HFFc6 (cell line): ENCODE data around the gene PLA2G4E. TPM values are rescaled to one million over a fixed set of nuclear protein-coding genes. Genes with fewer than 3 reads are reported as not detected.

ENCODE experiments used
- DNase-seq: peaks from one replicate; pipeline ENCODE4 v3.0.0-alpha.2; 2018
- H3K27ac Mint-ChIP-seq: 2 replicates; pipeline ENCODE4 v1.8.0; 2020; ENCODE audit warnings: mild to moderate bottlenecking, mixed read lengths
- H3K27me3 Mint-ChIP-seq: 2 replicates; pipeline ENCODE4 v1.8.0; 2021; ENCODE audit warnings: mild to moderate bottlenecking, moderate library complexity, mixed read lengths; ENCODE audit not compliant: insufficient read depth
- H3K36me3 Mint-ChIP-seq: 2 replicates; pipeline ENCODE4 v1.8.0; 2021; ENCODE audit warnings: low read depth, mixed read lengths
- H3K4me1 Mint-ChIP-seq: 2 replicates; pipeline ENCODE4 v1.8.0; 2020; ENCODE audit warnings: low read depth, mixed read lengths
- H3K4me3 Mint-ChIP-seq: 2 replicates; pipeline ENCODE4 v1.8.0; 2020; ENCODE audit warnings: mild to moderate bottlenecking, moderate library complexity, mixed read lengths
- H3K9me3 Mint-ChIP-seq: 2 replicates; pipeline ENCODE4 v1.8.0; 2020; ENCODE audit warnings: mild to moderate bottlenecking, mixed read lengths
- CTCF ChIP-seq: fragments of 200-600 bp; sonication (generic); IDR thresholded peaks from 2 replicates; pipeline ENCODE4 v1.5.0; 2021; ENCODE audit warnings: antibody characterized with exemption, mild to moderate bottlenecking
- total RNA-seq, 6 experiments: library from RNA; stranded (reverse); fragmentation: NEBNext Ultra II Directional; extraction: Animal tissue kit (Norgen Biotek cat#: 25700); gene quantifications; 2 replicates in 1 of 6; 3 replicates in 5 of 6; pipeline ENCODE4 v1.2.3, GENCODE V29; 2021

The PLA2G4E gene
- total RNA-seq, 6 experiments from 2014 or later, result not detected

GRCh38 chr15:42068601-42069000 is 47.8 kb upstream of the PLA2G4E start:
- no peak overlapping the region for H3K27ac Mint-ChIP-seq
- H3K4me3 Mint-ChIP-seq, result no peak overlapping the region
- H3K36me3 Mint-ChIP-seq, result peaks cover 5% of the 10 kb centered on the region; the same call in 1 of the 2 replicates
- peaks cover 4% of the 10 kb centered on the region; the same call in 1 of the 2 replicates for H3K9me3 Mint-ChIP-seq
- DNase-seq, result no peak
- peaks cover 33% of the 10 kb centered on the region for H3K27me3 Mint-ChIP-seq
- no peak for TF ChIP-seq CTCF
- peaks cover 19% of the 10 kb centered on the region for H3K4me1 Mint-ChIP-seq

- Mint-ChIP-seq H3K36me3 (peaks cover 5% of the 10 kb centered on the region; the same call in 1 of the 2 replicates), H3K27me3 (peaks cover 35% of the 10 kb centered on the region), H3K27ac (no peak overlapping the region), H3K9me3 (peaks cover 4% of the 10 kb centered on the region; the same call in 1 of the 2 replicates), H3K4me1 (peaks cover 19% of the 10 kb centered on the region), H3K4me3 (no peak overlapping the region)
- peak; percentile 4; the same call in 1 of the 2 replicates for TF ChIP-seq CTCF
- no peak for DNase-seq
Observed at GRCh38 chr15:42066764-42067415, 46.0 kb upstream of the PLA2G4E start.

- H3K4me1 Mint-ChIP-seq, result peaks cover 19% of the 10 kb centered on the region
- no peak for TF ChIP-seq CTCF
- H3K27me3 Mint-ChIP-seq, result peaks cover 33% of the 10 kb centered on the region
- no peak overlapping the region for H3K27ac Mint-ChIP-seq
- peaks cover 4% of the 10 kb centered on the region; the same call in 1 of the 2 replicates for H3K9me3 Mint-ChIP-seq
- peaks cover 5% of the 10 kb centered on the region; the same call in 1 of the 2 replicates for H3K36me3 Mint-ChIP-seq
- no peak overlapping the region for H3K4me3 Mint-ChIP-seq
- no peak for DNase-seq
Observed at GRCh38 chr15:42065468-42065867, 44.6 kb upstream of the PLA2G4E start.

- Mint-ChIP-seq H3K36me3 (peaks cover 5% of the 10 kb centered on the region; the same call in 1 of the 2 replicates), H3K27me3 (peaks cover 32% of the 10 kb centered on the region), H3K4me3 (no peak overlapping the region), H3K9me3 (peaks cover 4% of the 10 kb centered on the region; the same call in 1 of the 2 replicates), H3K4me1 (peaks cover 19% of the 10 kb centered on the region), H3K27ac (no peak overlapping the region)
- no peak for TF ChIP-seq CTCF
- no peak for DNase-seq
Observed at GRCh38 chr15:42065033-42065432, 44.2 kb upstream of the PLA2G4E start.

GRCh38 chr15:42064271-42064670 is 43.4 kb upstream of the PLA2G4E start:
- Mint-ChIP-seq H3K27me3 (peaks cover 33% of the 10 kb centered on the region), H3K4me3 (no peak overlapping the region), H3K36me3 (peaks cover 5% of the 10 kb centered on the region; the same call in 1 of the 2 replicates), H3K27ac (no peak overlapping the region), H3K9me3 (peaks cover 4% of the 10 kb centered on the region; the same call in 1 of the 2 replicates), H3K4me1 (peaks cover 19% of the 10 kb centered on the region)
- DNase-seq, result no peak
- TF ChIP-seq CTCF, result no peak
